ENCODE results near the gene RSPRY1.

RSPRY1 gene

DNA sequence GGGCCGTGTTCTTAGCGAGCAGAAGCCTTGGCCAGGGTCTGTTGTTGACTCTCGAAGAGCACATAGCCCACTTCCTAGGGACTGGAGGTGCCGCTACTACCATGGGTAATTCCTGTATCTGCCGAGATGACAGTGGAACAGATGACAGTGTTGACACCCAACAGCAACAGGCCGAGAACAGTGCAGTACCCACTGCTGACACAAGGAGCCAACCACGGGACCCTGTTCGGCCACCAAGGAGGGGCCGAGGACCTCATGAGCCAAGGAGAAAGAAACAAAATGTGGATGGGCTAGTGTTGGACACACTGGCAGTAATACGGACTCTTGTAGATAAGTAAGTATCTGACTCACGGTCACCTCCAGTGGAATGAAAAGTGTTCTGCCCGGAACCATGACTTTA lies 18.5 kb downstream of the RSPRY1 start:
- DNase-seq (ENCODE audit: extremely low read depth, low read depth), result no peak
- TF ChIP-seq, protein P1, sequence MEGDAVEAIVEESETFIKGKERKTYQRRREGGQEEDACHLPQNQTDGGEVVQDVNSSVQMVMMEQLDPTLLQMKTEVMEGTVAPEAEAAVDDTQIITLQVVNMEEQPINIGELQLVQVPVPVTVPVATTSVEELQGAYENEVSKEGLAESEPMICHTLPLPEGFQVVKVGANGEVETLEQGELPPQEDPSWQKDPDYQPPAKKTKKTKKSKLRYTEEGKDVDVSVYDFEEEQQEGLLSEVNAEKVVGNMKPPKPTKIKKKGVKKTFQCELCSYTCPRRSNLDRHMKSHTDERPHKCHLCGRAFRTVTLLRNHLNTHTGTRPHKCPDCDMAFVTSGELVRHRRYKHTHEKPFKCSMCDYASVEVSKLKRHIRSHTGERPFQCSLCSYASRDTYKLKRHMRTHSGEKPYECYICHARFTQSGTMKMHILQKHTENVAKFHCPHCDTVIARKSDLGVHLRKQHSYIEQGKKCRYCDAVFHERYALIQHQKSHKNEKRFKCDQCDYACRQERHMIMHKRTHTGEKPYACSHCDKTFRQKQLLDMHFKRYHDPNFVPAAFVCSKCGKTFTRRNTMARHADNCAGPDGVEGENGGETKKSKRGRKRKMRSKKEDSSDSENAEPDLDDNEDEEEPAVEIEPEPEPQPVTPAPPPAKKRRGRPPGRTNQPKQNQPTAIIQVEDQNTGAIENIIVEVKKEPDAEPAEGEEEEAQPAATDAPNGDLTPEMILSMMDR (IDR thresholded peaks at IDR 0.05; ENCODE audit: low read depth, low read length), result no peak

DNA sequence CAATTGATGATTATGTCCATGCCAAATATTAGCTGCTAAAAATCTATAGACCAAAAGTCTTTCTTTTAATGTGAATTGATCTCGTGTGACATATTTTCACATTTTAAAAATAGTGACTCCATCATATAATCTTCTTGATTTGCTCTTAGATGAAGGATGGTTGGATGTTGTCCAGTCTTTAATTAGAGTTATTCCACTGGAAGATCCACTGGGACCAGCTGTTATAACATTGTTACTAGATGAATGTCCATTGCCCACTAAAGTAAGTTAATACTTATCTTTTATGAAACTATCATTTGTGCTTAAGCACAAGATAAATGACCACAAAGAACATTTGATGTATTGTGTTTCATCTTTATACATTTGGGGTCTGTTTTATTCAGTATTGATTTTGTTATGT lies 22.8 kb downstream of the RSPRY1 start:
- DNase-seq (ENCODE audit: extremely low read depth, low read depth), result no peak
- TF ChIP-seq, protein P1 (IDR thresholded peaks at IDR 0.05; ENCODE audit: low read depth, low read length), result no peak

DNA sequence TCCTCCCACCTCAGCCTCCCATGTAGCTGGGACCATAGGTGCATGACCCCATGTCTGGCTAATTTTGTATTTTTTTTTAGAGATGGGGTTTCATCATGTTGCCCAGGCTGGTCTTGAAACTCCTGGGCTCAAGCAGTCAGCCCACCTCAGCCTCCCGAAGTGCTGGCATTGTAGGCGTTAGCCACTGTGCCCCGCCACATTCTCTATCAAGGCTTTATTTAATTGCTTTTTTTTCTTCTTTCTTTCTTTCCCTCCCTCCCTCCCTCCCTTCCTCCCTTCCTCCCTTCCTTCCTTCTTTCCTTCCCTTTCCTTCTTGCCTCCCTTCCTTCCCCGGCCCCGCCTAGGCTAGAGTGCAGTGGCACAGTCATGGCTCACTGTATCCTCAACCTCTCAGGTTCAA lies 23.7 kb downstream of the RSPRY1 start:
- TF ChIP-seq, protein P1 (IDR thresholded peaks at IDR 0.05; ENCODE audit: low read depth, low read length), result no peak
- no peak for DNase-seq (ENCODE audit: extremely low read depth, low read depth)

DNA sequence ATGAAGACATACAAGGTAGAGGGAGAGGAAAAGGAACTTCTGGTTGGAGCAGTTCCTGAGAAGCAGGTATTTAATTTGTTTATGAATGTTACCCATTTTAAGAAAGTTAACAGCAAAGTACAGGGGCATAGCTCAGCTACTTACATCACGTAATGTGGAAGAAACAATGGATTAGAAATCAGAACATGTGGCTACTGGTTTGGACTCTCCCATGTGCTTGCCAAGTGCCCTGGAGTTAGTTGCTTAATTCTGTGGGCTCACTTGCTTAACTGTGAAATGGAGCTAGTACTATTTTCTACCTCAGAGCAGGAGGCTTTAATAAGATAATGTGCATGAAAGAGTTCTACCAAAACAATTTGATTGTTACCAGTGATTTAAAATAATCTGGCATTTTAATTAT lies 27.3 kb downstream of the RSPRY1 start:
- DNase-seq (ENCODE audit: extremely low read depth, low read depth), result no peak

DNA sequence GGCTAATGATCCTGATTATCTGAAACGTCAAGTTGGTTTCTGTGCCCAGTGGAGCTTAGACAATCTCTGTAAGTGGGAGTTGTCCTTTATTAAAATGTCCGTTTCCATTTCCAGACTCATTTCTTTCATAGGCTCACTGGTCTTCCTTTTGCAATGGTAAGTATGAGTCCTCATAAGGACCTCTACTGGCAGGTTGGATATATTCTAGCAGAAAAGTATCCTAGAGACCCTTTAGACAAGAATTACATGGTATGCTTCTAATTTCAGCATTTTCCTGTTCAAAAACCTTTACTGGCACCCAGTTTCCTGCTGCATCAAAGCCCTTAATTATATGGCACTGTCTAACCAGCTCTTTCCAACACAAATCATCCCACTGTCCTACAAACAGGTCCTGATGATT lies 30.8 kb downstream of the RSPRY1 start:
- TF ChIP-seq, protein P1 (IDR thresholded peaks at IDR 0.05; ENCODE audit: low read depth, low read length), result no peak
- no peak for DNase-seq (ENCODE audit: extremely low read depth, low read depth)

More for the DNA sequence above, 27.3 kb downstream of the RSPRY1 start:
- TF ChIP-seq, protein P1 (IDR thresholded peaks at IDR 0.05; ENCODE audit: low read depth, low read length), result no peak

DNA sequence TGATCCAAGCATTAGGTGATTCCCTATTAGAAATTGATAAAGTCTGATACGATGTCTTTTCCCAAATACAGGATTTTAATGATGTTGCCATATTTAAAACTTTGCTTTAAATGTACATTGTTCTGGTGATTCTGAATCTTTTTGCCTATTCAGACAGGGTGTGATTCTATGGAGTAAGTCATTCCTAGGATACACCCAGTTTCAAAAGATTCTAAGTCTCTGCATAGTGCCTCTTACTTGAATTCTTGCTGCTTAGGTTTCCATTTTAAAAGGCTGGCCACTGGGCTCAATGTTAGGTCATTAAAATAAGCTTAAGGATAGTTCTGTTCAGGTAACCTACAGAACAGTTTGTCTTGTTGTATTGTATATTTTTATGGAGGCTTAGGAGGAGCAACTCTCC lies 36.9 kb downstream of the RSPRY1 start:
- no peak for DNase-seq (ENCODE audit: extremely low read depth, low read depth)
- TF ChIP-seq, protein P1 (IDR thresholded peaks at IDR 0.05; ENCODE audit: low read depth, low read length), result no peak

DNA sequence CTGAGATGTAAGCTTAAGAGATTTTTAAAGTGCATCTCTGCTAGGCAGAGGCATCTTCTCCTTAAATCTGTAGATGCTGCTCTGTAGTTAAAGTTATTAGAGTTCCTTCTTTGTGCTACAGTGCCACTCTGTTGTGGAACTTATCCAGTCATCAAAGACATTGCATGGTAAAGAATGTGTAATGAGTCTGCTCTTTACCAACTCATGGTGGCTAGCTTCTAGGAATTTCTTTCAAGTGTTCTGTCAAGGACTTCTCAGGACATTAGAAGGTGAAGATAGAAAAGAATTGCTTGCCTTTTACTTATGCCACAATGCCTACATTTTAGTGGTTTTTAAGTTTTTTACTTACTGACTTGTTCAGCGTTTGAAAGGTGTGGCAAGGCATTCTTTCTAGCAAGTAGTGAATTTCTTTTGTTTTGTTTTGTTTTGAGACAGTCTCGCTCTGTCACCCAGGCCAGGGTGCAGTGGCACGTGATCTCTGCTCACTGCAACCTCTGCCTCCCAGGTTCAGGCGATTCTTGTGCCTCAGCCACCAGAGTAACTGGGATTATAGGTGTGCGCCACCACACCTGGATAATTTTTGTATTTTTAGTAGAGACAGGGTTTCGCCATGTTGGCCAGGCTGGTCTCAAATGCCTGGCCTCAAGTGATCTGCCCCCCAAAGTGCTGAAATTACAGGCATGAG lies 38.7 kb downstream of the RSPRY1 start:
- no peak for DNase-seq (ENCODE audit: extremely low read depth, low read depth)
- TF ChIP-seq, protein P1 (IDR thresholded peaks at IDR 0.05; ENCODE audit: low read depth, low read length), result no peak
